Esophagus muscularis mucosa (tissue), 4 donors: ENCODE results near the gene KCTD14.

Experiments
- CTCF ChIP-seq, 3 experiments: fragments of 200-600 bp in 2 of 3; fragments of 450-650 bp in 1 of 3; sonication (generic) in 2 of 3; IDR thresholded peaks; one replicate each; pipeline ENCODE4 v1.5.1; 2017 to 2019; ENCODE audit warnings: antibody characterized with exemption in 3 of 3, mild to moderate bottlenecking in 2 of 3, moderate library complexity in 1 of 3
- EP300 ChIP-seq: sonication (generic); formaldehyde crosslinking; IDR thresholded peaks from one replicate; pipeline ENCODE4 v1.6.1; 2017; ENCODE audit warnings: antibody characterized with exemption
- POLR2A ChIP-seq: fragments of 450-650 bp; IDR thresholded peaks from one replicate; pipeline ENCODE4 v1.6.1; 2017; ENCODE audit warnings: antibody characterized with exemption, moderate library complexity, mild to moderate bottlenecking, low read depth
- POLR2AphosphoS5 ChIP-seq, 2 donors: sonication (generic); formaldehyde crosslinking; IDR thresholded peaks; one replicate each; pipeline ENCODE4 v1.6.1; 2017; ENCODE audit warnings: antibody characterized with exemption in 2 of 2

GRCh38 chr11:78060533-78060932 is 37.5 kb upstream of the KCTD14 start:
- TF ChIP-seq POLR2AphosphoS5 (IDR thresholded peaks at IDR 0.05) (no peak), CTCF (IDR thresholded peaks at IDR 0.05) (no peak), POLR2A (no peak), EP300 (no peak)
